Activated CD4-positive, alpha-beta T cell treated with anti-CD3 and anti-CD28 coated beads, Interleukin-10, Interleukin-2, amounts not matched to agents 100 ng/mL and 50 ng/mL, durations not matched to agents 16 hours and 8 hours (primary cell): ENCODE results near the gene DDX23.
"Not testable (repeated sequence)": the region's sequence is repeated elsewhere in the genome, so short reads cannot be mapped to it uniquely, and the experiment has no call there.

Experiments
- DNase-seq: peaks from one replicate; pipeline ENCODE4 v3.0.0-alpha.2; 2020

Gene DDX23

DNA sequence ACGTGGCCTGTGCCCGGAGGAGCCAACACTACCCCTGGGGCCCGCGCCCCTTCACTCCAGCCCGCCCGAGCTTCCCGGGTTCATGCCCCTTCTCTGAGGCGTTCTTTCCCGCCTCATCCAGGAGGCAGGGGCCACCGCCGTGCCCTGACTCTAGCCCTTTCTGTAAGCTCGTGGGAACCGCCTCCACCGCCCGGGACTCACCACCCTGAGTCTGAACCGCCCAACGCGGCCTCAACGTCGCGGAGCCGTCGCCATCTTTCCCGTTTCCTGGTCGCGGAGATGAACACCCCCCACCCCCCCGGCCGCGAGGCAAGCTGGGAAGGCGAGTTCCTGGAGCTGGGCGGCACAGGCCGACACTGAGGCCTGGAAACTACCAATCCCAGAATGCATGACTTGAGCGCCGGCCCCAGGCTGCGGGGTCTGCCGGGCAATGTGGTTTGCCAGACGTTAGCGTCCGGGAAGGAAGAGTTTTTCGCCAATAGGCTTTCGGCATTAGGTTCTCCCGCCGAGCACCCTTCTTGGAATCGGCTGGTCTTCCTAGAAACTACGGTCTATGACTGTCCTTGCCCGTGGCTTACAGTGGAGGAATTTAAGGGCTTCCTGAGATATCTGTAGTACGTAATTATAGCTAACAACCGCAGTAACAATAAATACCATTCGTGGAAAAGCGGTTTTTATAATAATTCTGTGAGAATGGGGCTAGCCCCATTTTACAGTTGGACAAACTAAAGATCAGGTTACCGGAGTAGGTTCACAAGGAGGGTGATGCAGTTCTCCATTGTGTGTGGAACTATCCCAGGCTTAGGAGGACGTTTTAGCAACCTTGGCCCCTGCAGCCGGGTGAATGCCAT, at the start of gene DDX23:
TSS of gene DDX23 (minus strand) at position 281 of the 851 bp plus-strand sequence. CDS start 6,381 bp downstream, outside the sequence.
- DNase-seq = peak; percentile 98

DNA sequence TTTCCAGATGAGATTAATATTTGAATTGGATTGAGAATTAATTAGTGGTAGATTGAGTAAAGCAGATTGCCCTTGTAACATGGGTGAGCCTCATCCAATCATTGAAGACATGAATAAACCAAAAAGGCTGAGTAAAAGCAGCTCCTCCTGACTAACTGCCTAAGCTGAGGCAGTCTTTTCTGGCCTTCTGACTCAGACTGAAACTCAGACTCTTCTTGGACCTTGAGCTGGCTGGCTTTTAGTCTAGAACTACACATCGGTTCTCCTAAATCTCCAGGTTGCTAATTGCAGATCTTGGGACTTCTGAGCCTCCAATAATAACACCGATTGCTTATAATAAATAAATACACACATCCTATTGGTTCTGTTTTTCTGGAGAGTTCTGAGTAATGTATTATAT, 49.3 kb upstream of the DDX23 start:
- peak; percentile 82 for DNase-seq

DNA sequence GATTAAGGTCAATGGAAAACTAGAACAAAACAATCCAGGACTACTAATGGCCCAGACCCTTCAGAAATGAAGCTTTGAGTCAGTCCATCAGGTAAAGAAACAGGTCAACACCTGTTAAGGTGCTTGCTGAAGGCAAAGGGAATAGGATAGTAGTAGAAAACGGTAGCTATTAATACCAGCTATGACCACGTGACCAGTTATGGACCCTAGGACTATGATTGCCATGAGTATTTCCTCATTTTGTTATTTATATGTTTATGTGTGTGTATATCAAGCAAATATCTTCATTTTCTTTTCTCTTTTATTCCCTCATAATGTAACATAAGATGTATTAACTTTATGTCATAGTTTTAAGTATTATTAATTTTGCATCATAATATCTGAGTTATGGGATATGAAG, 47.7 kb upstream of the DDX23 start:
- DNase-seq = no peak

DNA sequence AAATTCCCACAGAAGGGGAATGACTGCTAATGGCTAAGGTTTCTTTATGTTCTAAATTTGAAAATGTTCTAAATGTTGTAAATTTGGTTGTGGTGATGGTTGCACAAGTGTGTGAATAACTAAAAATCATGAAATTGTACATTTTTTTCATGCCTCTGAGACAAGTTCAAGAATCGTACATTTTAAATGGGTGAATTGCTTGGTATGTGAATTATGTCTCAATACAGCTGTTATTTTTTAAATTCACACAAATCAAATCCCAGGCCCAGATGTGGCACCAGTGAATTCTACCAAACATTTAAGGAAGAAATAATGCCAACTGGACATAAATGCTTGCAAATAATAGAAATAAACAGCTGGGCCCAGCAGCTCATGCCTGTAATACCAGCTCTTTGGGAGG, 42.3 kb upstream of the DDX23 start:
- DNase-seq = no peak

DNA sequence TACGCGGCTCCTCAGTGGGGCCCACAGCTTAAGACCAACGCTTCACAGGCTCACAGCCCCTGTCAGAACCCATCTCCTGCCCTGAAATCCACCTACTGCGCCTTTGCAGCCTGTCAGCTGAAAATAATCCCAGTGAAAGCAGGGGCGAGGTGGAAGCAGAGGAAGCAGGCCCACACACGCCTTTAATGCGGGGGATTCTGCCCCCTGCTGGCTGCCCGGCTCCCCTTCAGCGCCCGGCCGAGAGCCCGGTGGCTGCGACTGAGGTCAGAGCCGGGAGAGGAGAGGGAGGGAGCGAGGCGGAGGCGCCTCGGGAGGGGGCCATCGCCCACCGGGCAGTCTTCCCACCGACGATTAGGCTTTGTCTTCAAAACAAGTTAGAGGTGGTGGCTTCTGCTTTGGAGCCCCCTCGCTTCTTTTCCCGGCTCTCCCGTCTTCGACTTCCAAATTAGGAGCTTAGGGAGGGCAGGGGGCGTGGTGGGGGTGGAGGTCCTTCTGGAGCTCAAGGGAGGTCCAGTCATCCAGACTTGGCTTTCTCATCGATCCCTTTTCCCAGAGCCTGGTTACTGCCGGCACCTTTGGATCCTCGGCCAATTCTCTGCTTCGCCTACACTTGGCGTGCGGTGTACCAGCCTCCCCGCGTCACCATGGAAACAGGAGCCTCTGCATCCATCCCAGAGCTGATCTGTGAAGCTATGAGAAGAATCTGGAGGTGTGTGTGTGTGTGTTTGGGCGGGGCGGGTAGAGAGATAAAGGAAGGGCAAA, 38.9 kb upstream of the DDX23 start:
- DNase-seq = peak; percentile 81

DNA sequence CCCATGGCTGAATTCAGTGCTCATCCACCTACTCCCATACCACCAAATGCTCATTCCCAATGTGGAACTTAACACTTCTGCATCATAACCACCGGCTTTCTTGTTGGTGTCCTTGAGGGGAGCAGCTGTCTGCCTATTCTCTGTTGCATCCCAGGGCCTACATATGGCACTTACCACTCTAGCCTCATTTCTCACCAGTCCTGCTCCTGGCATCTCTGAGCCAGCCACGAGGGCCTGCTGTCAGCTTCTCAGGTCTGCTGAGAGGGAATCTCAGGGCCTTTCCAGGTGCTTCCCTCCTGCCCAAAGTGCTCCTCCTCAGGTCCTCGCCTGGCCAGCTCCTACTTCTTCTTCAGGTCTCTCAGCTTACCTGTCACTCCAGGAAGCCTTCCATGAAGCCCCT, 37.7 kb upstream of the DDX23 start:
- no peak for DNase-seq

DNA sequence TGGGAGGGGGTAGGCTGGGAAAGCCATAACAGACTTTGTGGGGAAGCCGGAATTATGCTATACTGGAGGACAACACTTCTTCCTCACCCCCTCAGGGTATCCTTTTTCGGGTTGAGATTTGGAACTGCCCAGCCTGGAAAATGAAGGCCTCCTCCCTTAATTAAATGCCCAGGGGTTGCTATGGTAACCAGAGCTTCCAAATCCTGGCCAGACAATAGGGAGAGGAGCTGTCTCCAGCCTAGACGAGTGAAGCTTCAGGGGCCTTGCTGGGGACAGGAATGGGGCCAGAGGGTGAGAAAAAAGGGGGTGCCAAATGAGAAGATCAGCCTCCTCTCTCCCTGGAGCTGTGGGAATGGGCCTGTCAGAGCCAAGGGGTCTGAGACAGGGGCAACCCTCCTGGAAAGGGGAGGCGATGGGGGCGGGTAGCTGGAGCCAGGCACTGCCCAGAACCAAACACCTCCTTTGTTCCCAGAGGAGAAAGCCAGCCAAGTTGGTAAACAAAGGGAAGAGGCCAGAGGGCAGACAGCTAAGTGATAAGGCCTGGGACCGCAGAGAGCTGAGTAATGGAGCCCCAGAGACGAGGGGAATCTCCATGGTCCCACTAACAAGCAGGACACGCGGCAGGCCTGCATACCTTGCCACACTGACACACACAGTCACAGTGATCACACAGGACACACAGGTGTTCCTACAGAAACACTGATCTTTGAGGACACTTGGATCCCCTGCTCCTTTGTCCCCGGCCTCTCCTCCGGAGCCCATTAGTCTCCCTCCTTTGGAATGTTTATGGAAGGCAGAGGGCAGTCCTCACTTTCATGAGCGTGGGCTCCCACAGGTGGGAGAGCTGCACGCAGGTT, 31.6 kb upstream of the DDX23 start:
- no peak for DNase-seq

DNA sequence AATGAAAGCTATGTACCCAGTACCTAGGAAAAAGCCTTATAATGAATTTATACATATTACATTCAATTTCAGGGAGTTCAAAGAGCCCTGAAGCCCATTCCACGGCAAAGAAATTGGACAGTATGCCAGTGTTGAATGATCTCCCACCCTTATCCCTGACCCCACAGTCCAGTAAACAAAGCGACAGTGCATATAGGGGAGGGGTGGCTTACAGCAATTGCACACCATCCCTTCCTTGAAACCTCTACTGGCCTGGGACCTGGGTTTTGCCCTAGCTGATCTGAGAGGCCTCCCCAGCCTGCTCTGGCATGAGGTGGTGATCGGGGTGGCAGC, 31.0 kb upstream of the DDX23 start:
- no peak for DNase-seq

DNA sequence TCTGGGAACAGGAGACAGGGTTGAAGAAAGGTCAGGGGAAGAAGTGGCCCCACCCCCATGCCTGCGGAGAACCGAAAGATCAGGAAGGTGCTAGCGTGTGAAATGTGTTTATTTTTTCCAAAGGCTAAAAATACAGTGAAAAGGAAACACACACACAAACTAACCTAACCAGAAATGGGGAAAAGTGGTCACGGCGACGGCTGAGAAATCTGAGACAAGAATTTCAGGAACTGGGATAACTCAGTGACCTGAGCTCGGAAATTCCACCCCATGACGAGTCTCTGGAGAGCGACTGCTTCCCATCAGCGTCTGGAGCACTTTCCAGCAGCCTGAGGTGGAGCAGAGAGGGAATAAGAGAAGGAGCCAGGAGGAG, 30.3 kb upstream of the DDX23 start:
- no peak for DNase-seq

DNA sequence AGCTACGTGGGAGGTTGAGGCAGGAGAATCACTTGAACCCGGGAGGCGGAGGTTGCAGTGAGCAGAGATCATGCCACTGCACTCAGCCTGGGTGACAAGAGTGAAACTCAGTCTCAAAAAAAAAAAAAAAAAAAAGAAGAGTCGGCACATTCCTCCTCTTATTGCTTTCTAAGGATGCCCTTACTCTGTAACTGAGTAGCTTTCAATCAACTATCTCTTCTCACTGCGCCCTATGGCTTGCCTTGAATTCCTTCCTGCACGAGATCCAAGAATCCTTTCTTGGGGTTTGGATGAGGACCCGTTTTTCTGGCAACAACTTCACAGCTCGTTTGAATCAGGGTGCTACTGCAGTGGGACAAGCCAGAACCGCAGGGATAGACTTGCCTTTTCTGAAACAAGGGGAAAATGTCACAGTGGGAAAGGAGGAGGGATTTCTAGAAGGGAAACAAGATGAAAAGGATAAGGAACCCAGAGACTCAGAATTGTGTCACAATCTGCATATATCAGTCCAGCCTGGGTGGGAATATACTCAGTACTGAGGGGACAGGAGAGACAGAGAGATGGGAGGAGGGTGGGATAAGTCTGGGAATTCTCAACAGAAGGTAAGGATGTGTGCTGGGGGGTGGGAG, 29.8 kb upstream of the DDX23 start:
- DNase-seq = no peak

DNA sequence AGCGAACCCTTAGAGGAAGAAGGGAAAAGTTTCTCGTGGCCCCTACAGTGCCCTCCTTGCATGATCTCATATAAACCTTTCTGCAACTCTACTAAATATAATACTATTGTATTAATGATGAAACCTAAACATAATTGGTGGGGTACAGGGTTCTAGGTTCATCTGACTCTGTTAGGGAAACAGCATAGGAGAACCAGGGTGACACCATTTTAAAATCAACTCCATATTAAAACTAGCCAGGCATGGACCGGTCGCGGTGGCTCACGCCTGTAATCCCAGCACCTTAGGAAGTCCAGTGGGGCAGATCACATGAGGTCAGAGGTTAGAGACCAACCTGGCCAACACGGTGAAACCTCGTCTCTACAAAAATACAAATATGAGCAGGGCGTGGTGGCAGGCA, 28.7 kb upstream of the DDX23 start:
- DNase-seq = no peak

DNA sequence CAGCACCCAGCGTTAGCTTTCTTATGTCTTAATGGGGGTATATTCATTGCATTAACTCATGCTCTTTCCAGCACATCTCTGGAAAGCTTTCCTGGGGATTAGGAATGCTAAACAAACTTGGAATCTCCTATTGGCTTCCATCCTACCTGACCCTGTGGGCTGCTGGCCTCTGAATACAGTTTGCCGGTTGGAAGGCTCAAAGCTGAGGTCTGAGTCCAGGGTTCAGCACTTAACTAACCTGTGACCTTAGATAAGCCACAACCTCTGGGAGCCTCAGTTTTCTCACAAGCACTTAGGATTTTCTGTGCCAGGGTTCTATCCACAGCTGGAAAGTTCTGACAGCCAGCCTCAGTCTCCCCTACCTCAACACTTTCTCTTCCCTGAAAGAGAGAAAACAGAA, 26.6 kb upstream of the DDX23 start:
- DNase-seq = no peak

DNA sequence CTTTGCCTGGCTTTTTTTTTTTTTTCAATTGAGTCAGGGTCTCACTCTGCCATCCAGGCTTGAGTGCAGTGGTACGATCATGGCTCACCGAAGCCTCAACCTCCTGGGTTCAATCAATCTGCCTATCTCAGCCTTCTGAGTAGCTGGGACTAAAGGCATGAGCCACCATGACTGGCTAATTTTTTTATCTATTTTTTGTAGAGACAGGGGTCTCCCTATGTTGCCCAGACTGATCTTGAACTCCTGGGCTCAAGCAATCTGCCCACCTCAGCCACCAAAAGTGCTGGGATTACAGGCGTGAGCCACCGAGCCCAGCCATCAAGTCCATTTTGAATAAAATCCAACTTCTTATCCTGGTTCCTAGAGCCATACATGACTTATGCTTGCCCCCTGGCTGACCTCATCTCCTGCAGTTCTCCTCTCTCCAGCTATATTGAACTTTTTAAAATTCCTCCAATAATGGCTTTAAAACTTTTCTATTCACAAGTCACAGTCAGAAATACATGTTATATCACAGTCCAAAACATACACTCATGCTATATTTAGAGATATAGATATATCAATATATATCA, 24.1 kb upstream of the DDX23 start:
- no peak for DNase-seq

DNA sequence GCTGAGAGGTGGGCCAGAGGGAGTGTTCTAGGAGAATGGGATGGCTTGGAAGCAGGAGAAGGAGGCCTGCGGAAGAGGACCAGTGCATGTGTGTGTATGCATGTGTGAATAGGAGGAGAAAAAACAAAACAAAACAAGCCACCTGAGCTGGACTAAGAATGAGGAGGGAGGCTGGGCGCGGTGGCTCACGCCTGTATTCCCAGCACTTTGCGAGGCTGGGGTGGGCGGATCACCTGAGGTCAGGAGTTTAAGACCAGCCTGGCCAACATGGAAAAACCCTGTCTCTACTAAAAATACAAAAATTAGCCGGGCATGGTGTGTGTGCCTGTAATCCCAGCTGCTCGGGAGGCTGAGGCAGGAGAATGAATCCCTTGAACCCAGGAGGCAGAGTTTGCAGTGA, 21.6 kb upstream of the DDX23 start:
- DNase-seq = not testable (repeated sequence)

DNA sequence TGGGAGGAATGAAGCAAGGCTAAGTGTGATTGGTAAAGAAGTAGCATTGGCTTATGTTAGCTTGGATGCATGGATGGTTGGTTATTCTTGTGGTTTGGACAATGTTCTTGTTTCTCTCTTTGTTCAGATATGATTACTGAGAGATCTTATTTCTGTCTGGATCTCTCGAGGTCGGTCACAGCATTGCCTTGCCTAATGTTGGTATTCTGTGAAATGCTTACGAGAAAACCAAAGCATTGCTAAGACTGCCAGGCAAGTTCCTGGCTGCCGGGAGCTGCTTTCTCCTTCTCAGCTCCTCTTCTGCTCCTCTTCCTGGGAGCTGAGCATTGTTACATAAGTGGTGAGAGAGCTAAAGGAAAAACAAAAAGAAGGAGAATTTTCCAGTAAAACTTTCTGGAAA, 21.1 kb upstream of the DDX23 start:
- DNase-seq = no peak

DNA sequence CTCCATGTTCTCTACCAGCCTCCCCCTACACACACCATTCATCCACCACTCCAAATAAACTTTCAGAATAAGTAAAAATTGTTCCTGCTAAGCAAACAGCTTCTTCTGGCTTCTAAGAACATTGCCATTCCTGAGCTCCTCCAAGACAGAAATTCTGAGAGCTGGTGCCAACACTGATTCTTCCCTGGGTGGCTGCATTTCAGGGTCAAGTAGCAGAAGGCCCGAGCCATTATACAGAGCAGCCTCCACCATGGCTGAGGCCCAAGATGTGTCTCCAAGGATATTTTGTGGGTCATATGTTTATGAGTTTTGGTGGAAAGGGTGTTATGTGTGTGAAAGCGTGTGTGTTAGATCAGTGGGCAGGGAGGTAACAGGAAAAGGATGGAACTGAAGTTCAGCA, 17.2 kb upstream of the DDX23 start:
- no peak for DNase-seq

DNA sequence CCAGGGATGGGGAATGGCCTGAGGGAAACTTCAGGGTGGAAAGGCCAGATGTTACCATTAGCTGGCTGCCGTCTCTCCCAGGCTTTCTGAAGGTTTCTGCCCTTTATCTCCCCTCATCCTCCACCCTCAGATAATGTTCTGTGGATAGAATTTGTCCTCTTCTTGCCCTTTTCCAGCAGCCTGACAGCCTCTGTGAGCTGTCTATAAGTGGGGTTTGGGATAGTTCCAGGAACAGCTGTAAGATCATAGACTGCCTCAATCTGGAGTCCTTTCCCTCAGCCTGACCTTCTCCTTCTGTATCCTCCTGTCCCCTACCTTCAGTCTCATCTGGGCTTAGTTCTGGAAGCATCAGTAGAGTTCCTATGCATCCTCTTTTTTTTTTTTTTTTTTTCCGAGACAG, 16.5 kb upstream of the DDX23 start:
- no peak for DNase-seq

DNA sequence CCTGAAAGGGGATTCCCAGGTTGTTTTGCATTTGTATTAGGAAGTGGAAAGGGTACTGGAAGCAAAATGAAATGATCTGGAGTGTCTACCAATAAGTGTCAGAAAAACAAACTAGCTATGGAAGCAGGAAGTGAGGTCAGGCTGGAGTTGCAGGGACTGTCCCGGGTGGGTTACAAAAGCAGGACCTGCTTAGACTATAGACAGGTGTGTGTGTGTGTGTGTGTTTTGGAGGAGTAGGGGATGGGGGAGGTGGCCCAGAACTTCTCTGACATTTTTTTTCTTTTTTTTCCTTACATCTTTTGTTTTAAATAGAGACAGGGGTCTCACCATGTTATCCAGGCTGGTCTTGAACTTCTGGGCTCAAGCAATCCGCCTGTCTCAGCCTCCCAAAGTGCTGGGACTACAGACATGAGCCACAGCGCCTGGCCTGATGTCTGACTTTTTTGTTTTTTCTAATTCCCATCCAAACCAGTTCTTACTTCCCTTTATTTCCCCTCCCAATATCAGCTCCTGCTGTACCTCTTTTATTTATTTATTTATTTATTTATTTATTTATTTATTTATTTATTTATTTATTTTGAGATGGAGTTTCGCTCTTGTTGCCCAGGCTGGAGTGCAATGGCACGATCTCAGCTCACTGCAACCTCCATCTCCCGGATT, 14.2 kb upstream of the DDX23 start:
- DNase-seq = no peak

DNA sequence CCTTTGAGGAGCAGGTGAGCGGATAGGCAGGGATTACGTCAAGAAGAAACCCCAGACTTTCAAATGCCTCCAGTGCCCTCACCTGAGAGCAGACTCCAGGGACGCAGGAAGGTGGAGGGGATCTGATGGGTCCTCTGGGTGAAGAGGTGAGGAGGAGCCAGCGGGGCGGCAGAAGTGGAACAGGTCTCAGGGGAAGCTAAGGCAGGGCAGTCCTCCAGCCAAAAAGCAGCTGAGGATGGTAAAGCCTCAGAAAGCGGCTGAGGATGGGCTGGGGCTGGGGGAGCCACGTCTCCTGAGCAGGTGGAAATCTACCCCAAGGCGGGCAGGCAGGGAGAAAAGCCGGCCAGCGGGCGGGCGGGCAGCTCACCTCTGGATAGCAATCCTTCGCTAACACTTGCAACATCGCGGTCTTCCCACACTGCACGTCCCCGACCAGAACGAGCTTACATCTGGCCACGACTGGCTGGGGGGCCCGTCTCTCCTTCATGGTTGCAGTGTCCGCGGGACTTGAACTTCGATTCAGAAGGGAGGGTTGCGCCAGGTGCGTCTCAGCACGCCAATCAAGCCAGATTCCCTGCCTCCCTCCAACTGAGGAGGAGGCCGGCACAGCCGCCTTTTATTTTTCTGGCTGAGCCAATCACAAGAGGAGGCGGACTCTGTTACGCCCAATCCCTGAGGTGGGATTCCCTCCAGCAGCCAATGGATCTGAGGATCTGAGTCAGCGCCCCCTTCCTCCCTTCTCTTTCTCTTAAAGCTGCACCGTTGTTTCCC, 13.5 kb upstream of the DDX23 start, which contains the start of gene RND1:
TSS of gene RND1 (minus strand) at position 590 of the 771 bp plus-strand sequence. CDS start at position 487, 103 bp downstream.
- peak; percentile 95 for DNase-seq

DNA sequence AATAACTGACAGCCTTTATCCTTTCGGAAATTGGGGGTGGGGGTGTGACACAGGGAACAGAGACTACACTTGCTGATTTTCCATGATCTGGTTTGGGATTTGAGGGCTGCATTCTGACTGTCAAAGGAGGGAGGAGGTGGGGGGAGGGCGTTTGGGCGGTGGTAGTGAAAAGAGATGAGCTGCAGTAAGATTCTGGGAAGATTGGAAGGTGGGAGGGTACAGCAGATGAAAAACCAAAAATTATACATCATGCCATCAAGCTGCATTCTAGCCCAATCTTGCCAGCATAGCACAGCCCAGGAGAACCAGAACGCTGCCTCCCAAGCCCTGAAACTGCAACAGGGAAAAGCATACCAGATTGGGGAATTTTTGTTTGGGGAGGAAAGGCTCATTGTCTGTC, 11.3 kb upstream of the DDX23 start:
- no peak for DNase-seq

DNA sequence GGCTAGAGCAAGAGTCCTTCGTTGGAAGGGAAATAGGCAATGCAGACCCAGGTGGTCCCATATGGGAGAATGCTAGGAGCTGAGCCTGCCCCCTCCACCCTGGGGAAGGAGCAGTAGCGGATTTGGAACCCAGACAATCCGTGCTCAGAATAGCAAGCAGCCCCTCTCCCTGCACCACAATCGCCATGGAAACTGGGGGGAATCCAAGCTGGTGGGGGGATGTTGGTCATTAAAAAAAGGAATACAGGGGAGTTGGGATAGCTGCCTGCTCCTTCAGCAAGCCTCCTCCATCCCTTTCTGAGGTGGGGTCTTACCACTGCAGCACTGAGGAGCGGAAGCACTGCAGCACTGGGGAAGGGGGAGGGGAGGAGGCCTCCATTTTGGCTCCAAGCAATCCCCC, 10.8 kb upstream of the DDX23 start:
- no peak for DNase-seq
